Gastroesophageal sphincter (tissue), 3 donors: ENCODE data around the gene WDR64.

Source experiments
- EP300 ChIP-seq: sonication (generic); formaldehyde crosslinking; IDR thresholded peaks from one replicate; pipeline ENCODE4 v1.6.1; 2017; ENCODE audit warnings: antibody characterized with exemption, mild to moderate bottlenecking
- POLR2A ChIP-seq, 2 donors: fragments of 450-650 bp; IDR thresholded peaks; one replicate each; pipeline ENCODE4 v1.6.1; 2017; ENCODE audit warnings: antibody characterized with exemption in 2 of 2, mild to moderate bottlenecking in 2 of 2, moderate library complexity in 1 of 2
- TF ChIP-seq, protein P1 (sequence below), 4 experiments: fragments of 200-600 bp in 2 of 4; fragments of 450-650 bp in 2 of 4; sonication (generic) in 1 of 4; IDR thresholded peaks; one replicate each; pipeline ENCODE4 v1.5.1; 2017 to 2019; ENCODE audit warnings: antibody characterized with exemption in 4 of 4, mild to moderate bottlenecking in 2 of 4, moderate library complexity in 2 of 4

DNA sequence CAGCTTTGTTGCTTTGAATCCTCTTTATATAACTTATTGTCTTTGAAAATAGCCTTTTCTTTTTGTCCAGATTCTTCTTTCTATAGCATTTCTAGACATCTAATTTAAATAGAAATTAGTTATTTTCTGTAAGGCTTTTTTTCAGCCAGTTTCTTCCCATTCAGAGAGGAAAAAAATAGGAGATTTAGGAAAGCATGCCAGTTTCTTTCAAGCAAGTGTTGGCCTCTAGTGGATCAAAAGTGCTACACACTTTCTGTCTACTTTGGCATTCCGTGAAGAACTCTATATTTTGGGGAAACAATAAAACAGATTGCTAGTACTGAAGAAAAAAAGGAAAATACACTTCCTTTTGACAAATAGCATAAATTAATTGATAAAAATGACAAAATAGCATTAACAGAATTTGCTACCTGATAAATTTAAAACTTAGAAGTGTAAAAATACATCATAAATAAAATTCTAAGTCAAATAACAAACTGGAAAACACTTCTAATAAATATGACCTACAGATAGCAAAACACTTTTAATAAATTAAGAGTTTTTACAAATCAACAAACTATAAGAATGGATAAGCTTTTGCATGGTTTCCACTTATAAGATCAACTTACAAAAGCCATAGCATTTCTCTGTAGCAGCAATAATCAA, 182.8 kb downstream of the WDR64 start:
- TF ChIP-seq, protein P1, sequence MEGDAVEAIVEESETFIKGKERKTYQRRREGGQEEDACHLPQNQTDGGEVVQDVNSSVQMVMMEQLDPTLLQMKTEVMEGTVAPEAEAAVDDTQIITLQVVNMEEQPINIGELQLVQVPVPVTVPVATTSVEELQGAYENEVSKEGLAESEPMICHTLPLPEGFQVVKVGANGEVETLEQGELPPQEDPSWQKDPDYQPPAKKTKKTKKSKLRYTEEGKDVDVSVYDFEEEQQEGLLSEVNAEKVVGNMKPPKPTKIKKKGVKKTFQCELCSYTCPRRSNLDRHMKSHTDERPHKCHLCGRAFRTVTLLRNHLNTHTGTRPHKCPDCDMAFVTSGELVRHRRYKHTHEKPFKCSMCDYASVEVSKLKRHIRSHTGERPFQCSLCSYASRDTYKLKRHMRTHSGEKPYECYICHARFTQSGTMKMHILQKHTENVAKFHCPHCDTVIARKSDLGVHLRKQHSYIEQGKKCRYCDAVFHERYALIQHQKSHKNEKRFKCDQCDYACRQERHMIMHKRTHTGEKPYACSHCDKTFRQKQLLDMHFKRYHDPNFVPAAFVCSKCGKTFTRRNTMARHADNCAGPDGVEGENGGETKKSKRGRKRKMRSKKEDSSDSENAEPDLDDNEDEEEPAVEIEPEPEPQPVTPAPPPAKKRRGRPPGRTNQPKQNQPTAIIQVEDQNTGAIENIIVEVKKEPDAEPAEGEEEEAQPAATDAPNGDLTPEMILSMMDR (IDR thresholded peaks at IDR 0.05), result peak in 3 of 4 experiments; percentile 13 to 36 (median 18)
- TF ChIP-seq POLR2A (IDR thresholded peaks at IDR 0.05) (no peak), EP300 (no peak)
